Measurements from ENCODE around the gene SH3BGRL2.
"Not testable (repeated sequence)": the region's sequence is repeated elsewhere in the genome, so short reads cannot be mapped to it uniquely, and the experiment has no call there.

SH3BGRL2 gene

GRCh38 chr6:79650950-79651349, 19.8 kb downstream of the SH3BGRL2 start:
- no peak for DNase-seq

- DNase-seq, result no peak
Measured at GRCh38 chr6:79656134-79656533, 25.0 kb downstream of the SH3BGRL2 start.

GRCh38 chr6:79657238-79657637, 26.1 kb downstream of the SH3BGRL2 start:
- DNase-seq, result no peak

- not testable (repeated sequence) for DNase-seq
Measured at GRCh38 chr6:79663655-79664054, 32.5 kb downstream of the SH3BGRL2 start.

- no peak for DNase-seq
Measured at GRCh38 chr6:79665725-79666551, 34.8 kb downstream of the SH3BGRL2 start.

- DNase-seq, result no peak
Measured at GRCh38 chr6:79666634-79667033, 35.5 kb downstream of the SH3BGRL2 start.

- DNase-seq, result no peak
Measured at GRCh38 chr6:79668381-79668780, 37.3 kb downstream of the SH3BGRL2 start.

GRCh38 chr6:79669766-79670165, 38.6 kb downstream of the SH3BGRL2 start:
- no peak for DNase-seq

GRCh38 chr6:79670789-79671188, 39.7 kb downstream of the SH3BGRL2 start:
- DNase-seq, result no peak

GRCh38 chr6:79671600-79672266, 40.6 kb downstream of the SH3BGRL2 start:
- DNase-seq, result peak in 1 of 4 experiments; percentile 3

- no peak for DNase-seq
Measured at GRCh38 chr6:79672631-79673111, 41.5 kb downstream of the SH3BGRL2 start.

GRCh38 chr6:79673947-79674346, 42.8 kb downstream of the SH3BGRL2 start:
- no peak for DNase-seq

GRCh38 chr6:79676785-79677736, 45.9 kb downstream of the SH3BGRL2 start:
- DNase-seq, result no peak

GRCh38 chr6:79682682-79683081, 51.6 kb downstream of the SH3BGRL2 start:
- not testable (repeated sequence) for DNase-seq

GRCh38 chr6:79684876-79685275, 53.7 kb downstream of the SH3BGRL2 start:
- DNase-seq, result no peak

- no peak for DNase-seq
Measured at GRCh38 chr6:79686707-79687309, 55.7 kb downstream of the SH3BGRL2 start.

- no peak for DNase-seq
Measured at GRCh38 chr6:79687759-79688158, 56.6 kb downstream of the SH3BGRL2 start.

- no peak for DNase-seq
Measured at GRCh38 chr6:79694156-79694555, 63.0 kb downstream of the SH3BGRL2 start.

GRCh38 chr6:79694623-79695343, 63.7 kb downstream of the SH3BGRL2 start:
- DNase-seq, result no peak

GRCh38 chr6:79697430-79697829, 66.3 kb downstream of the SH3BGRL2 start:
- DNase-seq, result no peak

GRCh38 chr6:79699606-79700005, 68.5 kb downstream of the SH3BGRL2 start:
- no peak for DNase-seq

GRCh38 chr6:79702691-79703090, 71.6 kb downstream of the SH3BGRL2 start:
- no peak for DNase-seq

All from activated CD4-positive, CD25-positive, alpha-beta regulatory T cell (primary cell).